Measurements from ENCODE around the gene EMILIN3.

The EMILIN3 gene

GRCh38 chr20:41348430-41349172, 18.0 kb downstream of the EMILIN3 start:
- no peak overlapping the region for H3K27ac ChIP-seq
- TF ChIP-seq, protein P1, sequence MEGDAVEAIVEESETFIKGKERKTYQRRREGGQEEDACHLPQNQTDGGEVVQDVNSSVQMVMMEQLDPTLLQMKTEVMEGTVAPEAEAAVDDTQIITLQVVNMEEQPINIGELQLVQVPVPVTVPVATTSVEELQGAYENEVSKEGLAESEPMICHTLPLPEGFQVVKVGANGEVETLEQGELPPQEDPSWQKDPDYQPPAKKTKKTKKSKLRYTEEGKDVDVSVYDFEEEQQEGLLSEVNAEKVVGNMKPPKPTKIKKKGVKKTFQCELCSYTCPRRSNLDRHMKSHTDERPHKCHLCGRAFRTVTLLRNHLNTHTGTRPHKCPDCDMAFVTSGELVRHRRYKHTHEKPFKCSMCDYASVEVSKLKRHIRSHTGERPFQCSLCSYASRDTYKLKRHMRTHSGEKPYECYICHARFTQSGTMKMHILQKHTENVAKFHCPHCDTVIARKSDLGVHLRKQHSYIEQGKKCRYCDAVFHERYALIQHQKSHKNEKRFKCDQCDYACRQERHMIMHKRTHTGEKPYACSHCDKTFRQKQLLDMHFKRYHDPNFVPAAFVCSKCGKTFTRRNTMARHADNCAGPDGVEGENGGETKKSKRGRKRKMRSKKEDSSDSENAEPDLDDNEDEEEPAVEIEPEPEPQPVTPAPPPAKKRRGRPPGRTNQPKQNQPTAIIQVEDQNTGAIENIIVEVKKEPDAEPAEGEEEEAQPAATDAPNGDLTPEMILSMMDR (conservative IDR thresholded peaks at IDR 0.05; ENCODE audit: low read depth, low read length) = no peak
- no peaks in the 10 kb centered on the region for H3K79me2 ChIP-seq (ENCODE audit: insufficient read depth, low read depth)
- H4K20me1 ChIP-seq (ENCODE audit: insufficient read depth) = no peaks in the 10 kb centered on the region
- H3K4me1 ChIP-seq (ENCODE audit: low read depth, poor library complexity, severe bottlenecking) = peaks cover 3% of the 10 kb centered on the region
- no peaks in the 10 kb centered on the region for H3K36me3 ChIP-seq (ENCODE audit: insufficient read depth)
- no peak overlapping the region for H2AFZ ChIP-seq (ENCODE audit: low read depth)
- H3K4me2 ChIP-seq = no peak overlapping the region
- no peak overlapping the region for H3K9ac ChIP-seq
- no peak overlapping the region for H3K4me3 ChIP-seq (IDR thresholded peaks at IDR 0.05; ENCODE audit: insufficient read depth, low read depth, low read length)
- no peaks in the 10 kb centered on the region for H3K27me3 ChIP-seq (ENCODE audit: insufficient read depth, low read depth)

DNA sequence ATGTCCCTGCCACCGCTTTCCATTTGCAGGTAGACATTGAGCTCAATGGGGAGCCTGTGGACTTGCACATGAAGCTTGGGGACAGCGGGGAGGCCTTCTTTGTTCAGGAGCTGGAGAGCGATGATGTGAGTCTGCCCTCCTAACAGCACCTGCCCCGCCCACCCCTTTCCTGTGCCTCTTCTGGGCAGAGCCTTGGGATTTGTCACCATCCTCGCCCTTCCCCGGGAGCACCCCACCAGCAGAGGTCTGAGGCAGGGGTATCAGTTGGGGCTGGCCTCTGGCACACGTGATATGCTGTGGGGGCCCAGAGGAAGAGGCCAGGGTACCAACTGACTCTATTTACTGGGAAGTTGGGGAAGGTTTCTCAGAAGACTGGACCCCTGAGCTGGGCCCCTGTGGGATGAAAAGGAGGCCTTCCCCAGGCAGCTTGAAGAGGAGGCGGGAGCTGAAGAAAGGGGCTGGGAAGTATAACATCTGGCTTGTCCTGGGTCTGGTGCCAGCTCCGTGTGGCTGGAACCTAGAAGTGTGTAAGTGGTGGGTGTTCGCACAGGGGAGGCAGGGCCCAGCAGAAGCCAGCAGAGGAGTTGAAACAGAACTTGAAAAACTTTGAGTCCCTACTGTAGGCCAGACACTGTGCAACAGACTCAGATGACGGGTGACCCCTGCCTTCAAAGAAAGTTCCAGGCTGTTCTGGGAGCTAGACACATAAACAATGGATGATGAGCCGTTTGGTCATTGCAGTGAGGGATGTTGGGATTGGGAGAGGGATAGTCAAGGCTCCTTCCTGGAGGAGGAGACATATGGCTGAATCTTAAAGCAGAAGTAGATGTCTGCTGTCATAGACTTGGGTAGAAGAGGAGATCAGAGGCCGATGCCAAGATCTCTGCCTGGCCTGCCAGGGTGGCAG, 18.8 kb downstream of the EMILIN3 start:
- no peak overlapping the region for H3K4me2 ChIP-seq
- no peak overlapping the region for H3K4me3 ChIP-seq (IDR thresholded peaks at IDR 0.05; ENCODE audit: insufficient read depth, low read depth, low read length)
- no peaks in the 10 kb centered on the region for H3K79me2 ChIP-seq (ENCODE audit: insufficient read depth, low read depth)
- H3K36me3 ChIP-seq (ENCODE audit: insufficient read depth) = no peaks in the 10 kb centered on the region
- H2AFZ ChIP-seq (ENCODE audit: low read depth) = no peak overlapping the region
- peaks cover 3% of the 10 kb centered on the region for H3K4me1 ChIP-seq (ENCODE audit: low read depth, poor library complexity, severe bottlenecking)
- H4K20me1 ChIP-seq (ENCODE audit: insufficient read depth) = no peaks in the 10 kb centered on the region
- TF ChIP-seq, protein P1 (conservative IDR thresholded peaks at IDR 0.05; ENCODE audit: low read depth, low read length) = no peak
- no peaks in the 10 kb centered on the region for H3K27me3 ChIP-seq (ENCODE audit: insufficient read depth, low read depth)
- H3K27ac ChIP-seq = no peak overlapping the region
- no peak overlapping the region for H3K9ac ChIP-seq

GRCh38 chr20:41345729-41346067, 20.9 kb downstream of the EMILIN3 start:
- Histone ChIP-seq H3K4me2 (no peak overlapping the region), H3K4me1 (ENCODE audit: low read depth, poor library complexity, severe bottlenecking) (peaks cover 3% of the 10 kb centered on the region), H2AFZ (ENCODE audit: low read depth) (no peak overlapping the region), H3K27me3 (ENCODE audit: insufficient read depth, low read depth) (no peaks in the 10 kb centered on the region), H3K4me3 (IDR thresholded peaks at IDR 0.05; ENCODE audit: insufficient read depth, low read depth, low read length) (no peak overlapping the region), H3K27ac (no peak overlapping the region), H3K79me2 (ENCODE audit: insufficient read depth, low read depth) (no peaks in the 10 kb centered on the region), H3K36me3 (ENCODE audit: insufficient read depth) (no peaks in the 10 kb centered on the region), H4K20me1 (ENCODE audit: insufficient read depth) (no peaks in the 10 kb centered on the region), H3K9ac (no peak overlapping the region)
- TF ChIP-seq, protein P1 (conservative IDR thresholded peaks at IDR 0.05; ENCODE audit: low read depth, low read length) = no peak

GRCh38 chr20:41344938-41345728, 21.5 kb downstream of the EMILIN3 start:
- Histone ChIP-seq H3K4me1 (ENCODE audit: low read depth, poor library complexity, severe bottlenecking) (peaks cover 8% of the 10 kb centered on the region), H3K4me3 (IDR thresholded peaks at IDR 0.05; ENCODE audit: insufficient read depth, low read depth, low read length) (no peak overlapping the region), H3K27ac (no peak overlapping the region), H3K4me2 (no peak overlapping the region), H3K27me3 (ENCODE audit: insufficient read depth, low read depth) (no peaks in the 10 kb centered on the region), H3K79me2 (ENCODE audit: insufficient read depth, low read depth) (no peaks in the 10 kb centered on the region), H2AFZ (ENCODE audit: low read depth) (no peak overlapping the region), H3K9ac (no peak overlapping the region), H3K36me3 (ENCODE audit: insufficient read depth) (no peaks in the 10 kb centered on the region), H4K20me1 (ENCODE audit: insufficient read depth) (no peaks in the 10 kb centered on the region)
- TF ChIP-seq, protein P1 (conservative IDR thresholded peaks at IDR 0.05; ENCODE audit: low read depth, low read length) = no peak
